PFSK-1 (cell line): ENCODE results near the gene MSL2.

Experiments used
- POLR2AphosphoS5 ChIP-seq: IDR thresholded peaks from 2 replicates; pipeline ENCODE4 v1.6.1; 2012; ENCODE audit warnings: low read depth, mild to moderate bottlenecking, control low read depth, low read length, moderate library complexity
- REST ChIP-seq, 2 experiments: IDR thresholded peaks; 2 replicates each; pipeline versions ENCODE4 v1.6.1 to v1.8.0; 2011 to 2012; ENCODE audit warnings: low read depth in 2 of 2, low read length in 2 of 2, control low read depth in 1 of 2, inconsistent platforms in 1 of 2, mild to moderate bottlenecking in 1 of 2, moderate library complexity in 1 of 2; ENCODE audit not compliant: insufficient read depth in 1 of 2
- TAF1 ChIP-seq: IDR thresholded peaks from 2 replicates; pipeline ENCODE4 v1.6.1; 2012; ENCODE audit warnings: low read length, control low read depth, borderline replicate concordance; ENCODE audit not compliant: insufficient read depth

- no peak for TF ChIP-seq POLR2AphosphoS5
- no peak for TF ChIP-seq REST (IDR thresholded peaks at IDR 0.05; ENCODE audit: insufficient read depth in 1 of 2, low read depth in 2 of 2, low read length in 2 of 2)
- TF ChIP-seq TAF1 = no peak
Observed at GRCh38 chr3:136135039-136135802, 60.9 kb downstream of the MSL2 start.
